ENCODE data around the gene ARHGAP28. TPM values are rescaled to one million over a fixed set of nuclear protein-coding genes. Genes with fewer than 3 reads are reported as not detected.
"Not testable (repeated sequence)": the region's sequence is repeated elsewhere in the genome, so short reads cannot be mapped to it uniquely, and the experiment has no call there.

Gene ARHGAP28
- total RNA-seq, 2 experiments from 2014 or later, result not detected

DNA sequence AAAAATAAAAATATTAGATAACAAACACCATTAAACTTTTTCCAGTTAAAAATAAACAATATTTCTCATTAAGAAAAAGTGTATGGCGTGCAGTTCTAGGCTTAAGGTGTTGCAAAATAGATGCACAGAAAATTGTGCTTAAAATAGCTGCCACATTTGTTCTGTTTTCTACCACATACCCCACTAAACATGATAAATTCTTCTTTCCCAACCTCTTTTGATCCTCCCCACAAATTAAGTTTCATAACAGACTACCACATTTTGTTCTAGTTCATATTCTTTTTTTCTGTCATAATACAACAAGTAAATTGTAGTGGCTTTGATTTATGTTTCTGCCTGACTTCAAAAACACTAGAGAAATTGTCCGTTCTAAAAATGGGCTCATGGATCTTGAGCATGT, 64.5 kb downstream of the ARHGAP28 start:
- H3K27ac Mint-ChIP-seq, result no peak overlapping the region
- no peaks in the 10 kb centered on the region for H3K36me3 Mint-ChIP-seq
- no peak overlapping the region for H3K4me3 Mint-ChIP-seq
- H3K9me3 Mint-ChIP-seq (ENCODE audit: low read depth), result peaks cover 10% of the 10 kb centered on the region
- no peaks in the 10 kb centered on the region for H3K4me1 Mint-ChIP-seq
- no peak for DNase-seq
- H3K27me3 Mint-ChIP-seq, result no peaks in the 10 kb centered on the region
- CTCF ChIA-PET, result no interaction called here
- ATAC-seq, result no peak

GRCh38 chr18:6795307-6795706, 65.8 kb downstream of the ARHGAP28 start:
- H3K9me3 Mint-ChIP-seq (ENCODE audit: low read depth), result peaks cover 12% of the 10 kb centered on the region
- no peak overlapping the region for H3K27ac Mint-ChIP-seq
- no peaks in the 10 kb centered on the region for H3K4me1 Mint-ChIP-seq
- no peaks in the 10 kb centered on the region for H3K36me3 Mint-ChIP-seq
- ATAC-seq (no peak), DNase-seq (no peak)
- no peaks in the 10 kb centered on the region for H3K27me3 Mint-ChIP-seq
- CTCF ChIA-PET, result no interaction called here
- no peak overlapping the region for H3K4me3 Mint-ChIP-seq

GRCh38 chr18:6796511-6796910, 67.0 kb downstream of the ARHGAP28 start:
- CTCF ChIA-PET, result no interaction called here
- H3K4me1 Mint-ChIP-seq, result no peaks in the 10 kb centered on the region
- H3K4me3 Mint-ChIP-seq, result no peak overlapping the region
- no peak overlapping the region for H3K27ac Mint-ChIP-seq
- no peak for ATAC-seq
- H3K36me3 Mint-ChIP-seq, result no peaks in the 10 kb centered on the region
- H3K9me3 Mint-ChIP-seq (ENCODE audit: low read depth), result peaks cover 9% of the 10 kb centered on the region
- no peak for DNase-seq
- H3K27me3 Mint-ChIP-seq, result no peaks in the 10 kb centered on the region

DNA sequence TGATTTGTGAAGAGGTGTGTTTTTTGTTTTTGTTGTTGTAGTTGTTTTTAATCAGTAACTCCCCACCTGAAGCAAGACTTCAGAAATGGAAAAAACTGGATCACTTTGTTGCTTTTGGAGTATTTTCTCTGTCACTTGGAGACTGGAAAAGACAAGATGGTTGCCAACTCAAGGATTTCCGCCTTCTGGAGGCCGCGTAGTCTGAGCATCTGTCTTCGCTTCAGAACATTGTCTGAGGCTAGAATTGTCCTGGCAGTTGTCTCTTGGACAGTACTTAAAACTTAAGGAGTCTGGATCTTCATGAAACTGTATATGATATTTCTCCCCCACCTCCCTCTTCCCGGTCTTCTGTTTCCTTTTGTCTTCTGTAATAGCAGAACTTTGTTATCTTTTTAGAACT, 67.7 kb downstream of the ARHGAP28 start:
- Mint-ChIP-seq H3K4me1 (no peaks in the 10 kb centered on the region), H3K9me3 (ENCODE audit: low read depth) (peaks cover 7% of the 10 kb centered on the region), H3K27ac (no peak overlapping the region), H3K36me3 (no peaks in the 10 kb centered on the region), H3K4me3 (no peak overlapping the region), H3K27me3 (no peaks in the 10 kb centered on the region)
- CTCF ChIA-PET, result no interaction called here
- DNase-seq (no peak), ATAC-seq (no peak)

DNA sequence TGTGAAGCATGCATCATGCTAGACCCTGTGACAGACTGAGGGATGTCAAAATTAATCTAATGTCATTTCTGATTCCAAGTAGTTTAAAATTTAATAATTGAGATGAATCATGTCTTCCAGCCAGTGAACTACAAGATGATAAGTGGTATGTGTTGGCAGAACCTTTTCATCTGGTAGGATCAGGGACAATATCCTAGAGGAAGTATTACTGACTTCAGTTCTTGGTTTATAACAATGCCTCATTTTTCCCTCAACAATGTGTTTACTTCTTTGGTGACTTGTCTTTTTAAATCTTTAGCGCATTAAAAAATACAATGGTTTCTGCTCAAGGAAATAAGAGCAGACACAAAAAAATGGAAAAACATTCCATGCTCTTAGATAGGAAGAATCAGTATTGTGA, 69.4 kb downstream of the ARHGAP28 start:
- peaks cover 7% of the 10 kb centered on the region for H3K9me3 Mint-ChIP-seq (ENCODE audit: low read depth)
- H3K4me3 Mint-ChIP-seq, result no peak overlapping the region
- no peaks in the 10 kb centered on the region for H3K4me1 Mint-ChIP-seq
- CTCF ChIA-PET, result no interaction called here
- no peak overlapping the region for H3K27ac Mint-ChIP-seq
- H3K36me3 Mint-ChIP-seq, result no peaks in the 10 kb centered on the region
- no peaks in the 10 kb centered on the region for H3K27me3 Mint-ChIP-seq
- DNase-seq (no peak), ATAC-seq (no peak)

- H3K4me1 Mint-ChIP-seq; DNase-seq; ATAC-seq; H3K4me3 Mint-ChIP-seq; H3K27me3 Mint-ChIP-seq; H3K36me3 Mint-ChIP-seq; H3K9me3 Mint-ChIP-seq (ENCODE audit: low read depth); CTCF ChIA-PET; H3K27ac Mint-ChIP-seq: not testable (repeated sequence)
These were observed 70.8 kb downstream of the ARHGAP28 start for GRCh38 chr18:6800309-6800708.

DNA sequence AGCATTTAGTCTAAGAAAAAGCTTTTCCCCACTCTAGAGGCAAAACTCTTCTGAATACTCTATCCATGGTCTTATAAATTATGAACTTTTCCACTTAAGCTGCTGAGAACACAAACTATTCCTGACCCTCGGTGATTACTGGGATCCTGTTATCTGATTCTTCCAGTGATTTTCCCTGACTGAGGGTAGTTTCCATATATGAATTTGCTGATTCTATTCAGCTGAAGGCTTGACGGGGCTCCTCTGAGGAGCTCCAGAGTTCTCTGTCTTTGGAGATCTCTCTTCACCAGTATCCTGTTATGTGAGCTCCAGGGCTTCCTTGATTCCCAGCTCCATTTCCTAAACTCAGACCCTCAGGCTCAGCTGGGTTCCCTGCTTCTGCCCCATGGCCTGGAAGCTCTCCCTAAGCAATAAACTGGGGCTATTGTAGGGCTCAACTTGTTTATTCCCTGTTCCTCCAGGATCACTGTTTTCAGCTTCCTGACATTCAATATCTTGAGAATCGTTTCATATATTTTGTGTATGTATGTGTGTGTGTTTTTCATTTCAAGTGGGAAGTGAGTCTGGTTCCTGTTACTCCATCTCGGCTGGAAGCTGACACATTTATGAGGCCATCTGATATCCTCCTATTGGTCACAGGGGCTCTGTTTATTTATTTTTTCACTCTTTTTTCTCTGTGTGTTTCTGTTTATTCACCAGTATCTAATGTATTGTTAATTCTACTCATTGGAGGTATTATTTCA, 78.2 kb downstream of the ARHGAP28 start:
- DNase-seq (no peak), ATAC-seq (no peak)
- H3K4me3 Mint-ChIP-seq, result no peak overlapping the region
- no peak overlapping the region for H3K27ac Mint-ChIP-seq
- H3K27me3 Mint-ChIP-seq, result no peaks in the 10 kb centered on the region
- no peaks in the 10 kb centered on the region for H3K36me3 Mint-ChIP-seq
- H3K9me3 Mint-ChIP-seq (ENCODE audit: low read depth), result peaks cover 11% of the 10 kb centered on the region
- H3K4me1 Mint-ChIP-seq, result no peaks in the 10 kb centered on the region
- CTCF ChIA-PET, result no interaction called here

DNA sequence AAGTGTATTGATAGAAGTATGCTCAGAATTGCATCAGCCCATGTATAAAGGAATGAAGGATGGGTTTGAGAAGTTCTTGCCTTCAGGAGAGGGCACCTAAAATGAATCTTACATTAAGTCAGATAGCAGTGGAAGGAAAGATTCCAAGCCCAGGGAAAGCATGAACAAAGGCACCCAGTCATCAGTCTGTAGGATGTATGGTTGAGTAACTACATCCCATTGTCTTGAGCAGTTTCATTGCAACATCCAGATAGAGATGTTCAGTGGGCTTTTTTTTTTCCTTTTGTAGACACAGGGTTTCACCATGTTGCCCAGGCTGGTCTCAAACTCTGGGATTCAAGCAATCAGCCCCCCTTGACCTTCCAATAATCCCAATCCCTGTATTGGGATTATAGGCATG, 80.7 kb downstream of the ARHGAP28 start:
- Mint-ChIP-seq H3K4me3 (no peak overlapping the region), H3K36me3 (no peaks in the 10 kb centered on the region), H3K4me1 (no peaks in the 10 kb centered on the region), H3K27me3 (no peaks in the 10 kb centered on the region), H3K9me3 (ENCODE audit: low read depth) (peaks cover 14% of the 10 kb centered on the region), H3K27ac (no peak overlapping the region)
- no peak for ATAC-seq
- DNase-seq, result no peak
- CTCF ChIA-PET, result no interaction called here

- H3K27me3 Mint-ChIP-seq, result no peaks in the 10 kb centered on the region
- CTCF ChIA-PET, result no interaction called here
- H3K27ac Mint-ChIP-seq, result no peak overlapping the region
- DNase-seq, result no peak
- H3K9me3 Mint-ChIP-seq (ENCODE audit: low read depth), result peaks cover 10% of the 10 kb centered on the region
- H3K36me3 Mint-ChIP-seq, result no peaks in the 10 kb centered on the region
- H3K4me3 Mint-ChIP-seq, result no peak overlapping the region
- no peak for ATAC-seq
- no peaks in the 10 kb centered on the region for H3K4me1 Mint-ChIP-seq
These were observed 82.3 kb downstream of the ARHGAP28 start for GRCh38 chr18:6811816-6812215.

GRCh38 chr18:6814882-6815425, 85.4 kb downstream of the ARHGAP28 start:
- no peak for ATAC-seq
- CTCF ChIA-PET, result no interaction called here

DNA sequence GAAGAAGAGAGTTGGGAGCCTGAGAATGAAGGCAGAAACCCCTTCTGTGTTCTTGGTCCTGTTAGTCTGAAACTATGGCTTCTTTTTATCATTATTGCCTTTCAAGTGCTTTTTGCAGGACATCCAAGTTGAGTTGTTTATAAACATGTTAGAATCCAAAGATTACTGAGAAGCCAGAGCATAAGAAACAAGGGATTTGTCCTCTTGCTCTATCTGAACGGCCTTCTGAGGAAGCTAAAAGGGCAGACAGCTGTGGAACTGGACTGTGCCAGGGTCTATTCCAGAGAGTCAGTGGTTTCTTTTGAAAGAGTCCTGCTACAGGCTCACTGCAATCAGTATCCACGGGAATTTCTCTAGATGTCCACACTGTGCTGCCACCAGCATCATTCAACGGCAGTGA, 86.6 kb downstream of the ARHGAP28 start:
- no peak overlapping the region for H3K4me3 Mint-ChIP-seq

More at GRCh38 chr18:6814882-6815425, 85.4 kb downstream of the ARHGAP28 start:
- H3K27me3 Mint-ChIP-seq, result no peaks in the 10 kb centered on the region
- peaks cover 3% of the 10 kb centered on the region for H3K9me3 Mint-ChIP-seq (ENCODE audit: low read depth)
- no peak for DNase-seq
- no peak overlapping the region for H3K27ac Mint-ChIP-seq
- no peaks in the 10 kb centered on the region for H3K4me1 Mint-ChIP-seq
- H3K36me3 Mint-ChIP-seq, result no peaks in the 10 kb centered on the region
- no peak overlapping the region for H3K4me3 Mint-ChIP-seq

GRCh38 chr18:6819332-6819731, 89.8 kb downstream of the ARHGAP28 start:
- H3K27me3 Mint-ChIP-seq, result no peaks in the 10 kb centered on the region
- CTCF ChIA-PET, result no interaction called here
- ATAC-seq (no peak), DNase-seq (no peak)
- H3K36me3 Mint-ChIP-seq, result no peaks in the 10 kb centered on the region
- no peak overlapping the region for H3K4me3 Mint-ChIP-seq
- H3K27ac Mint-ChIP-seq, result no peak overlapping the region
- H3K4me1 Mint-ChIP-seq, result no peaks in the 10 kb centered on the region
- peaks cover 3% of the 10 kb centered on the region for H3K9me3 Mint-ChIP-seq (ENCODE audit: low read depth)

More for the DNA sequence above, 86.6 kb downstream of the ARHGAP28 start:
- Mint-ChIP-seq H3K27ac (no peak overlapping the region), H3K27me3 (no peaks in the 10 kb centered on the region), H3K4me1 (no peaks in the 10 kb centered on the region), H3K9me3 (ENCODE audit: low read depth) (peaks cover 3% of the 10 kb centered on the region), H3K36me3 (no peaks in the 10 kb centered on the region)
- CTCF ChIA-PET, result no interaction called here
- DNase-seq (no peak), ATAC-seq (no peak)

- Mint-ChIP-seq H3K36me3 (no peaks in the 10 kb centered on the region), H3K4me3 (no peak overlapping the region), H3K9me3 (ENCODE audit: low read depth) (no peaks in the 10 kb centered on the region), H3K27ac (no peak overlapping the region), H3K4me1 (no peaks in the 10 kb centered on the region), H3K27me3 (no peaks in the 10 kb centered on the region)
- ATAC-seq (no peak), DNase-seq (no peak)
- CTCF ChIA-PET, result no interaction called here
These were observed 90.8 kb downstream of the ARHGAP28 start for GRCh38 chr18:6820314-6820713.

GRCh38 chr18:6821356-6821755, 91.8 kb downstream of the ARHGAP28 start:
- H3K9me3 Mint-ChIP-seq (ENCODE audit: low read depth), result no peaks in the 10 kb centered on the region
- DNase-seq (no peak), ATAC-seq (no peak)
- H3K4me3 Mint-ChIP-seq, result no peak overlapping the region
- H3K27ac Mint-ChIP-seq, result no peak overlapping the region
- CTCF ChIA-PET, result no interaction called here
- no peaks in the 10 kb centered on the region for H3K4me1 Mint-ChIP-seq
- no peaks in the 10 kb centered on the region for H3K27me3 Mint-ChIP-seq
- no peaks in the 10 kb centered on the region for H3K36me3 Mint-ChIP-seq

All from activated CD8-positive, alpha-beta memory T cell treated with anti-CD3 and anti-CD28 coated beads, Interleukin-2, amount 10 ng/mL, durations not matched to agents 7 days and 5 days (primary cell).